Glomerular endothelial cell (primary cell): ENCODE results near the gene EIF3D. TPM values are rescaled to one million over a fixed set of nuclear protein-coding genes. Genes with fewer than 3 reads are reported as not detected.

ENCODE experiments used
- DNase-seq: peaks from one replicate; pipeline ENCODE4 v3.0.0-alpha.2; 2011; ENCODE audit warnings: low read depth, low spot score; ENCODE audit errors: extremely low read depth
- total RNA-seq: library from RNA; depleted of rRNA; stranded (reverse); fragments of >200 nt; gene quantifications from 2 replicates; pipeline ENCODE4 v1.2.3, GENCODE V29; 2015

EIF3D gene
- 281 and 360 TPM in 2 replicates for total RNA-seq

DNA sequence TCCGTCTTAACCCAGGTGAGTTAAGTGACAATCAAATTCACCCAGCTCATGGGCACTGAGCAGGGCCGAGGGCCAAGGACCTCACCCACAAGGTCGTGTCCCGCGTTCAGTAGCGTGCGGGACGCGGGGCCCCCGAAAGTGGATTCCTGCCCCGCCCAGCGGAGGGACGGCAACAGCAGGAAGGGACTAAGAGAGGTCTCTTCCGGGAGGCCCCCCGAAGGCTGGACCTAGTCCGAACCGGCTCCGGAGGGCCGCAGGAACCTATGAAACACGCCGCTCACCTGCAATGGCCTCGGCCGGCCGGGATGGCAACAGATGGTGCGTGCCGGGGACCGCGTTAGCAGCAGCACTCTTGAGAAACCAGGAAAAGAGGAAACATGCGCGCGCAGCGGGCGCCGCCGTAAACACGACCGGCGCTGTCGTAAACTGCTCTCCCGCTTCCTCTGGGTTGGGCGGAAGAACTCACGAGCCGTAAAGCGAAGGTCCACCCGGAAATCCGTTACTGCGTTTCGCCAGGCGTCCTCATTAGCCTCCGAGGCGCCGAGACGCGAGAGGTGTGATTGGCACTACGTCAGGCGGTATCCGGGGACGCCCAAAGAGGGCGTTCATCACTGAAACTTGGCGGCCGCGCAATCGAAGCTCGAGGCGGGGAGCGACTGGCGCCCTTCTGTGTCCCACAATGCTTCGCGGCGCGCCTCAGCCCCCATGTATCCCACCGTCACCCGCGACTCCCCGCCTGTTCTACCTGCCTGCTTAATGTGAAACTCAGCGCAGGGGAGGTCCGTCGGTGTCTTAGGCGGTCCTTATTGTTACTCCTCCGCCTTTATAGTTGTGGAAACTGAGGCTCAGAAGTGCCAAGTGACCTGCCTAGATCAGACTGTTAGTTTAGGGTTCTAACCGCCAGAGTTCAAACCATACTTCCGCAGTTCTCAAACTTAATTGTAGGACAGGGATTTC lies at the start of gene EIF3D:
EIF3D (minus strand) TSS at position 372 of the 957 bp plus-strand sequence. CDS start 3,045 bp downstream, outside the sequence.
- peak; percentile 98 for DNase-seq

- no peak for DNase-seq
These were observed 49.7 kb upstream of the EIF3D start for GRCh38 chr22:36578619-36579018.

DNA sequence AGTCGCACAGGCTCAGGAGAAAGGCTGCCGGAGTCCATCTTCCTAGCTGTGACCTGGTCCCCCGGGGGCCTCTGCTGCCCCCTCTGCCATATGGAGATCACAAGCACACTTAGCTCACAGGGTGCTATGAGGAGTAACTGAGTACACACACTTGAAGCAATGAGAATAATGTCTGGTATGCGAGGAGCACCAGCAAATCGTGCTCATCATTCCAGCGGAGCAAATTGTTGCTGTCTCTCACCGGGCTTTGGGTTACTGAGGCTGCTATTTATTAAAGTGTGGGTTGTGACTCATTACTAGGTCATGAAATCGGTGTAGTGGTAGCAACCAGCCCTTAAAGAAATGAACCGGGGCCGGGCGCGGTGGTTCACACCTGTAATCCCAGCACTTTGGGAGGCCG lies 48.1 kb upstream of the EIF3D start:
- DNase-seq: no peak

- no peak for DNase-seq
These were observed 45.8 kb upstream of the EIF3D start for GRCh38 chr22:36574728-36575127.

DNA sequence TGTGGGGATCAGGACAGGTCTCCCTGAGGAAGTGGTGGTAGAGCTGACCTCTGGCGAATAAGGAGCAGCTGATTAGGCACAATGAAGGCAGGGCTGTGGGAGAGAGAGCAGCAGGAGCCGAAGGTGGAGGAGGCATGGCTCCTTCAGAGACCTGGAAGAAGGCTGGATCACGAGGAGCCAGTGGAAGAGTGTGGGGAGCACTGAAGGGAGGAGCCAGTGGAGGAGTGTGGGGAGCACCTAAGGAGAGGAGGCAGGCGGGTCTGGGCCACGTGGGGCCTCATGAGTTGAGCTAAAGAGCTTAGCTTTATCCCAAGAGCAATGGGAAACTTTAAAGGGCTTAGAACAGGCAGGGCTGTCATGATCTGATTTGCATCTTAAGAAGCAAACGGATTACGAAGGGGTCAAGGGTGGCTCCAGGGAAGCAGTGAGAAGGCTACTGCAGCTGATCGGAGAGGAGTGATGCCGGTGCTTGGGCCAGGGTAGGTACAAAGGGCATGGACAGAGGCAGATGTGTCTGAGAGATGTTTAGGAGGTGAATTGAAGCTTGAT lies 44.9 kb upstream of the EIF3D start:
- DNase-seq: no peak

- no peak for DNase-seq
These were observed 43.0 kb upstream of the EIF3D start for GRCh38 chr22:36571991-36572390.

DNA sequence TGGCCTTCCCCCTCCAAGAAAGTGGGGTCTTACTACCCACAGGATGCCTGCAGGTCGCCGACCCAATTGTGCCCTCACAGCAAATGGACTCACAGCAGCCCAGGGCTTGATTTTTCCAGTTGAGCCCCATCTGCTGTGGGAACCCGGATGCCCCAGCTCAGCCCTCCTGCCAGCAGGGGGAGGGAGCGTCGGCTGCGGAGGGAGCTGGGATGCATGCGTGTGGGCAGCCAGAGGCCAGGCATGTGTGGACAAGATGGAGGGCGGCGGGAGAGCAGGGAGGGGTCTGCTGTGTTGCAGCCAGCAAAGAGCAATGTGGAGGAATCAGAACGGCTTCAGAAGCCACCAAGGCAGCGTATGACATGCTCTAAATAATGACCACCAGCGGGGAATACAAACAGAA lies 41.0 kb upstream of the EIF3D start:
- no peak for DNase-seq

- no peak for DNase-seq
These were observed 39.9 kb upstream of the EIF3D start for GRCh38 chr22:36568846-36569245.

DNA sequence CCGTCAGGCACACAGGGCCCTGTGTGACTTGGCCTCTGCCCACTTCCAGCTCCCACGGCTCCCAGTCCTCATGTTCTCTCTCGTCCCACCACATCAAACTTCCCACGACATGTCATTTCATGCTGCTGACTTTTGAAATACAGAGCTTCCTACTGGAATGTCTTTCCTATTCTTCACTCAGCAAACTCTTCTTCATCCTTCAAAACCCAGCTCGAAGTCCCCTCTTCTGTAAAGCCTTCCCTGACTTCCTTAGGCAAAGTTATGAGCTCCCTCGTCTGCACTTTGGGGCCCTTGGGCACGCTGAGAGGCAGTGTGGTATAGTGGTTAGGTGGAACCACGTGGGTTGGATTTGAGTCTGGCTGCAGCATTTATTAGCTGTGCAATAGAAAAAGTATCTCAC lies 37.8 kb upstream of the EIF3D start:
- DNase-seq: no peak

DNA sequence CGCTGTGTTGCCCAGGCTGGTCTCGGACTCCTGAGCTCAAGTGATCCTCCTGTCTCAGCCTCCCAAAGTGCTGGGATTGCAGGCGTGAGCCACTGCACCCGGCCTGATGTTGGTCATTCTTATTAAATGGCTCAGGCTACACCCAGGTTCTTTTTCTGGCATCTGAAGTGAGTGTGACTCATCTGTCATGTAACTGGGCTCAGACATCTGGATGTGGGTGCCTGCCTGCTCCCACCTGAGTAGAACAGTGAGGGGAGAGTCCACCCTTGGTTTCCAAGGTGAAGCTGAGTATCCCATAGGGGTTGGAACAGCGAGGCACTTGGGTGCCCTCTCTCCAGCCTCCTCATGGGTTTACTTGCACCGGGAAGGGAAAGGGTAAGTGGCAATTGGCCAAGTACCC lies 36.7 kb upstream of the EIF3D start:
- no peak for DNase-seq

- no peak for DNase-seq
These were observed 36.2 kb upstream of the EIF3D start for GRCh38 chr22:36565159-36565507.

DNA sequence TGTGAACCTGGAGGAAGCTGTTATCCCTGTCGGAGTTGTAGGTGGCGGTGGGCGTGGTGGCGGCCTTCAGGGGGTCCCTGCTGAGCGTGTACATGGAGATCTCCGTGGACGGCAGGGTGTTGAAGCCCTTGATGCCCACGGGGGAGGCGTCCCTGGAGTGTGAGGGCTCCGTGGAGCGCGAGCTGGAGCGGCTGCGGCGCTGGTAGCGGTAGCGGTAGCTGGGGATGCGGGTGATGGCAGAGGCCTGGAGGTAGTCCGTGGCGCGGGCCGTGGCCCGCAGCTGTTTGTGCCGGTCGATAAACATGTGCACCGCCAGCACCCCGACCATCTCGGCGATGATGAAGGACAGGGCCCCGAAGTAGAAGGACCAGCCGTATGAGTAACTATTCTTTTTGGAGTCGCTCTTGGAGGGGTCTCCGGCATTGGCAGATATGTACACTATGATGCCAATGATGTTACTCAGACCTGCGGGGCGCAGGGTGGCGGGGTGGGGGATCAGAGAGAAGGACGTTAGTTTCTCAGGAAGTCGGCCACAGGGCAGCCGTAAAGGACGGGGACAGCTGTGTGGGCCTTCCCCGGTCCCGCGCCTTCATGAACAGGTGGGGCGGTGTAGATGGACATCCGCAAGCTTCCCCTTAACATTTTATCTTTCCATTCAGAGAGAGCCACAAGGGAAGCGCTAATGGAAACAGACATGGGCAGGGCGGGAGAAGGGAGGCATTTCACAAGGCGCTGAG lies 35.6 kb upstream of the EIF3D start:
- DNase-seq: no peak

DNA sequence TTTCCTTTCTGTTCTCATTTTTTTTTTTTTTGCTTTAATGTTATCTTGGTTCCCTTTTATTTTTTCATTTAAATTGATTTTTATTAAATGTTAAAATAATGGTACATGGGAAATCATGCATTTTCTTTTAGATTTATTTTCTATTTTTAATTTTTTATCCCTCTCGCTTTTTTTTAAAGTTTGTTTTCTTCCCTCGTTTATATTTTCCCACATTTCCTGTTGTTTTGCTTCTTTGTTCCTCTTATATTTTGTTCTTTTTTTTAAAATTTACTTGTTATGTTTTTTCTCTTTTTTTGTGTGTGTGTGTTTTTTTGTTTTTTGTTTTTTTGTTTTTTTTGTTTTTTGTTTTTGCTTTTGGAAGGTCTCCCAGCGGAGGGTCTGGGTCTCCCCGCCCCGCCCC lies 34.9 kb upstream of the EIF3D start:
- DNase-seq: no peak

- DNase-seq: no peak
These were observed 34.5 kb upstream of the EIF3D start for GRCh38 chr22:36563444-36563843.

GRCh38 chr22:36563001-36563400 lies 34.0 kb upstream of the EIF3D start:
- no peak for DNase-seq

DNA sequence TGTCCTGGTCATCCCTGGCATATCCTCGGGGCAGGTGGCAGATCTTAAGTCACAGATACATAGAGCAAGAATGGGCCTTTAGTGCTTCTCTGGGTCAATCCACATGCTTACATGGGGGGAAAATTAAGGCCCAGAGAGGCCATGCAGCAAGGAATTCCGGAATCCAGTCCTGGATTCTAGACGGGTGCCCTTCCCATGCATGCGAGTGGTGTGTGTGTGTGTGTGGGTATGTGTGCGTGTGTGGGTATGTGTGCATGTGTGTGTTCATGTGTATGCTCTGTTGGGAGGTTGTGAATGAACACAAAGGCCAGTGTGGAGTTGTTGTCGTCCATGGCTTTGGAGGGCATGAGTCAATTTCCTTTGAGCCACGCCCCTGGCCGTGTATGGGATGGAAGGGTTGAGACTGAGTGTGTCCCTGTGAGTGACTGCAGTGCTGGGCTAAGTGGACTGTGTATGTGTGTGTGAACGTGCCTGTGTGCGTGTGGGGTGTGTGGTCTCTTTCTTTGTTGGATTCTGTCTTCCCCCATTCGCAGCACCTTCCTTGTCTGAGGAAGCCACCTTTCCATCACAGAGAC lies 33.4 kb upstream of the EIF3D start:
- DNase-seq: no peak

- DNase-seq: no peak
These were observed 32.4 kb upstream of the EIF3D start for GRCh38 chr22:36561291-36561811.

DNA sequence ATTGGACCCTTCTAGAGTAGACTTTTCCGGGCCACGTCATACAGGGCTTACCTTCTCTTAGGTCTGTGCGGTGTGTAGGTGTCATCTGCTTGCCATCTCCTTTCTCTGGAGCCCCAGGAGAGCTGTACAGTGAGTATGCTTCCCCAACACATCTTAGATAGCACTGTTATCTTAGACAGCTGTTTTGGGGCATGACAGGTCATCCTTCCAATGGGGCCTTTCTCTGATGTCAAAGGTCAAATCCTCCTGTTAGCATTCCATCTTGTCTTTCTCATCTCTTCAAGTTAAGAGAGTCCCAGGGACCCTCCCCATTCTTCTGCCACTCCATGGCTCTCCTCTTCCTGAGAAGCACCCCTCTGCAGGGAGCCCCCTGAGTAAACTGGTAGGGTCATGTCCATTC lies 31.0 kb upstream of the EIF3D start:
- DNase-seq: no peak

DNA sequence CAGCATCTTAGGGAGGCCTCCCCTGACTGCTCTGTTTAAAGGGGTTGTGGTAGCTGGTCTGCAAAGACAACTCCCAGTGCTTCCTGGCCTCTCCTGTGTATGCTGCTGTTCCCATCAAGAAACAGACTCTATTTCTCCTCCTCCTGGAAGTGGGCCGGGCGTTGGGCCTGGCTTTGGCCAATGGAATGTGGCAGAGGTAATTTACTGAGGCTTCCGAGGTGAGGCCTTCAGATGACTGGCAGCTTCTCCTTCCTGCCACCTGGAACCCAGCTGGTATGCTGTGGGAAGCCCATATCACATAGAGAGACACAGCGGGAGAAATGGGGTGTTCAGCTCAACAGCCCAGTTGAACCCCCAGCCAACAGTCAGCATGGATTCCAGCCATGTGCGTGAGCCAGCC lies 25.1 kb upstream of the EIF3D start:
- no peak for DNase-seq

- DNase-seq: no peak
These were observed 23.3 kb upstream of the EIF3D start for GRCh38 chr22:36552289-36552688.
